Activated effector memory CD4-positive, alpha-beta T cell treated with Interleukin-2 at 50 U/mL for 16 hours (primary cell): ENCODE results near the gene IRF2.

Experiments used
- DNase-seq: peaks from one replicate; pipeline ENCODE4 v3.0.0-alpha.2; 2020

Gene IRF2

DNA sequence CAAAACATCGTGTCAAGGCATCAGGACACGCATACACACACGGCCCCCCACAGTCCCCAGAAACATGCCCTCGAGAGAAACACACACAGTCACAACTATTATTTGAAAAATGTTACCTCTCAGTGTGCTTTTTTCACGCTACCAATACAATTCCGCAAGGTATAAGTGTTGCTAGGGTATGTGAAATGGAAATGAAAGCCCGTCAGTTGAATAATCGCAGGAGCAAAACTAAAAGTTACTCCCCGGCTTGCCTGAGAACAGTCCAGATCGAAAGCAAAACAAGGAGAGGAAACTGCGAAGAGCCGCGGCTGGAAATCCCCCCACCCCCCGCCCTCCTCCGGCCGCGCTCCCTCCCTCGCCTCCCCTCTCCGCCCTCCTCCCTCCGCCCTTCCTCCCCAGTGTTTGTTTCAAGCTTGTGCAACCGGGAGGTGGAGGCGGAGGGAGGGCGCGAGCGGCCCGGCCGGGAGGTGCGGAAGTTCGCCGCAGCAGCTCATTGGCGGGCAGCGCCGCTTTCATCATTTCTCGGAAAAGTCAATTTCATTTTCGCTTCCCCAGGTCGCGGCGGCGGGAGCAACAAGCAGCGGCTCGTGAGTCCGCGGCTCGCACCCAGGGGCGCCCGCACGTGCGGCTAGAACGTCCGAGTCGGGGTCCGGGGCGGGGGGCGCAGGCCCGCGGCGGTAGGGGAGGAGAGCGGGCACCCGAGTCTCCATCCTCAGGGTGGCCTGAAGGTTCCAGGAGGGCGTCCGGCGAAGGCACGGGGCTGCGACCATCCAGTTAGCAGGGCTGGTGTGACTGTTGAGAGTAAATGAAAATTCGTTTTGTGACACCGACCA is at the start of gene IRF2:
IRF2 (minus strand) TSS at position 288 of the 833 bp plus-strand sequence. CDS start 45,486 bp downstream, outside the sequence.
- peak; percentile 95 for DNase-seq

DNA sequence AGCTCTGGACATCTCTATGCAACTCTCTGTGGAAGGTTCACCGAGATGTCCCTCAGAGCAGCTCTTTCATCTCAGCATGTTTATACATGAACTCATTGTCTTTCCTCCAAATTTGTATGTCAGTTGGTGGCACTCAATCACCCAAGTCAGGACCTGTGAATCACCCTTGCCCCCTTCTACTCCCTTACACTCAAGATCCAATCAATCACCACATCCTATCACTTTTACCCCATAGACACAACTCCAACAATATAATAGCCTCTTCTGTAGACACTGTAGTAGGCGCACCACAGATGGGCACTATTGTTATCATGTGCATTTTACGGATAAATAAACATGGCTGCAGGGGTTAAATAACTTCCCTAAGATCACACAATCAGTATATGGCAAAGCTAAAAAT is 41.3 kb upstream of the IRF2 start:
- DNase-seq = no peak

DNA sequence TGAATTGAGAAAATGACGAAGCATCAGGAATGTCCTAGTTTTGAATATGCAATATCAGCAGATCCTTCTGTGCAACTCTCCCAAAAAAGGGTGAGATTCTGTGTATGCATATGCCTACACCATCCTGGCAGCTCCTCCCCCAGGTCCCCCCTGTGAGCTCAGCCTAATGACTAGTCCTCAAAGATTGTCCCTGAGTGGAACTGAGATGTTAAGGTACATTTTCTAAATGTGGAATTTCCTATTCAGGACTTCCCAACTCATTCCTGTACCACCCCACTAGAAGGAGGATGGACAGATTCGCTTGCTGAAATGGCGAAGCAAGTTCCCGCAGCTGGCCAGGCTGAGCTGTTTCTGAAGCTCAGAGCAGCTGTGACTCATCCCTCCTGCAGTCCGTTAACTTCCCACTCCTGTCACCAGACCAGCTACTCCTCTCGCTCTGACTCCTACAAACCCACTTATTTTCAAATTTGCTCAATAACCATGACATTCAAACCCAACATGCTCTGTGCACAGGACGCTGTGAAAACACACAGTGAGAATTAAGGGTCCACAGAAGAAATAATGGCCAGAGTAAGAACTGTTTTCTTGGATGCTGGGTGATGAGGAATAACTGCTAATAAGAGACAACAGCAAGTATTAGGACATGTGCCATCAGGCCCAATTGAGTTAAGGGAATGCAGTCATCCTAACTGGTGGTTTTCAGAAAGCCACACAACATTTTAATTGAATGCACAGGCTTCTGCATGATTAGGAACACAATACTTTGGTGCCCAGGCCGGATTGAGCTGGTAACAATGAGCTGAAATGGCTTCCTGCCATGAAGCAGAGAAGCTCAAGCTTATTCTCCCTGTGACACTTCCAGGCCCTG is 40.0 kb upstream of the IRF2 start:
- no peak for DNase-seq

DNA sequence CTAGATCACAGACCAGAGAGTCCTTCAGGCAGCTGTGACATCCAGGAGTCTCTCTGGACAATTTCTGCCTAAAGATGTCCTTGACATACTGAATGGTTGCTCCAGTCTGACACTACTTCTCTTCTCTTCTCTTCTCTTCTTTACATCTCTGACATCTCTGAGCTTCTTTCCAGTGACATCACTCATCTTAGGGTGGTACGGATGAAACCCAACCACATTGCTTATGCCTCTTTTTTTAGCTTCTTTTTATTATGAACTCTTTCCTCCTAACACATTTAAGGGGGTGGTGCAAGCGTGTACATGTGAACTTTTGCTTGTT is 39.4 kb upstream of the IRF2 start:
- DNase-seq = no peak

DNA sequence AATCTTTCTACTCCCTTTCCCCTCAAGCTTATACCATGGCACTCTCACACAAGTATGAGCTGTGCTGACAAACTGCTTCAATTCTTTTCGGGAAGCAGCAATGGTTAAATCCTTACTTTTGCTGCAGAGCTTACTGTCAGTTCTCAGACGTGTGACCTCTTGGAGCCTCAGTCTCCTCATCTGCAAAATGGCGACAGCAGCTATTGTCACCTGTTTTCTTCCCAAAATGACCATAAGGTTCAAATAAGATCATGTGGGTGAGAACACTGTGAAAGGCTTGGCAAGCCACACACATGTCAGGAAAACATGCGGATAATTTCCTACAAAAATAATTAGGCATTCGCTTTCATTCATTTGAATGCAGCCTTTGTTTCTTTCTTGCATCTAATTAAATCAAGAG is 36.8 kb upstream of the IRF2 start:
- no peak for DNase-seq

DNA sequence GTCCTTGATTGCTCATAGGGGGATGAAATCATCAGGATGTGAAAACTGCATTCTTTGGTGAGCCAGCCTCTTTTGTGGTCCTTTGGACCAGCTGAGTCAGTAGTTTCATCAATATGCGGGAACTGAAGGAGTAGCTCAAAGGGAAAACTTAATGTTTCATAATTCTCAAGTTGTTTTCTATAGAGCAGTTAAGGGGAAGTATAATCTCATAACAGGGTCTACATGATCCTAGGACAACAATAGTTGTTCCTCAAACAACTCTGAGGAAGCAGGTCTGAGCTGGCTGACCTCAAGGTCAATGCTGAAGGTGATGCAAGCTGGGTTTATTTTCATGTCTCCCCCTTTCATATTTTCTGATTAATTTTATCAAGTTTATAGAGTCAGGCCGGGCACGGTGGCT is 36.1 kb upstream of the IRF2 start:
- no peak for DNase-seq

DNA sequence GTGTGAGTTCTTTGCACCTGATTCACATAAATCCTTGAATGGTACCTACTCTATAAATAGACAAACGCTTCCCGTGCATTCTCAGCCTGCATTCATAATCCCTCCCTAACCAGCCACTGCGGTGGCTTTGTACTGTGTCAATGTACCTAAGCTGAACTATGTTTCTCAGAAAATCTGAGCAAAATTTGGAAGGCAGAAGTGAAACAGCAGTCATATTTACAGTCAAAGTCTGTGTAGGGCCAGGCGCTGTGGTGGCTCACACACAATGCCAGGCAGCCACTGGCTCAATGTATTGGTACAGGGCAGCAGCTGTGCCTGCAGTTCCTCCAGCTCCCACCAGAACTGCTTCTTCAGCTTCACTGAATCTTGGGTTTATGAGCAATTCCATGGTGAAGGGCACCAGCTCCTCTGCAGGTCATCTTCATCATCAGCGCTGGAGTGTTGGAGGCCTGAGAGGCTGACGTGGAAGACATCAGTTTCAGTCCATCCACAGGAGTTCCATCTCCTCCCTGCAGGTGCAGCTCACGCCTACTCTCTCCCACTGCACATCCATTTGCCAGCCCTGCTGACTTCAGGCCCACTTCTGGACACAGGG is 32.3 kb upstream of the IRF2 start:
- DNase-seq = no peak

DNA sequence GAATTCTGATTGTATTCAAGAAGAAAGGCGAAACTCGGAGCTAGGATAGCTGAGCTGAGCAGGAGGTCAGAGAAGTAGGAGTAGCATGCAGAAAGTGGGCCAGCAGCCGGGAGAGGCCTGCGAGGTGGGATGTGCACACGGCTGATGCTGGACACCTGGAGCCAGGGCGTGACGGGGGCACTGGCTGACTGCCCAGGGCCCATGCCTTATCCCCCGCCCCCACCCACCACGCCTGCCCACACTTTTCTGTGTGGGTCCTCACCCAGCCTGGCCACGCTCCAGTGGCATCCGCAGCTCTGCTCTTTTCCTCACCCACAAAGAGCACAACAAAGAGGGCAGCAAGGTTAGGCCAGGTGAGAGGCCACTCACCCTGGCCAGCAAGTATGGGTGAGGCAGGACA is 30.0 kb upstream of the IRF2 start:
- no peak for DNase-seq

DNA sequence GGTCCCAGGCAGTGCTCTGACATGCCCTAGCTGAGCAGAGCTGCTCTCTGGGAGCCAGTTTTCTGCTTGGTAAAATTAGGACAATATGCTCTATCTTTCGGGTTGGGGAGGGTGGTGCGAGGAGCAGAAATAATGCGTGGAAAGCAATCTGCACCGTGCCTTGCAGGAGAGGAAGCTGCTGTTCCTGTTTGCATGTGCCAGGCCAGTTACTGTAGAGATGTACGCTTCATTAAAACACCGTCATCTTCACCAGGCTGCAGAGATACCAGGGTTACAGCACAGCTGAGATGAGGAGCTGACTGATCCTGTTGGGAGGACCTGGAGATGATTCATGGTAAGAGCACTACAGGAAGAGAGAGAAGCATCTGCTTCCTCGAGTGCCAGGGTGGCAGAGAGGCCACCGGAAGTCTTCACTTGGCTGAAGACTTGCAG is 29.5 kb upstream of the IRF2 start:
- no peak for DNase-seq

DNA sequence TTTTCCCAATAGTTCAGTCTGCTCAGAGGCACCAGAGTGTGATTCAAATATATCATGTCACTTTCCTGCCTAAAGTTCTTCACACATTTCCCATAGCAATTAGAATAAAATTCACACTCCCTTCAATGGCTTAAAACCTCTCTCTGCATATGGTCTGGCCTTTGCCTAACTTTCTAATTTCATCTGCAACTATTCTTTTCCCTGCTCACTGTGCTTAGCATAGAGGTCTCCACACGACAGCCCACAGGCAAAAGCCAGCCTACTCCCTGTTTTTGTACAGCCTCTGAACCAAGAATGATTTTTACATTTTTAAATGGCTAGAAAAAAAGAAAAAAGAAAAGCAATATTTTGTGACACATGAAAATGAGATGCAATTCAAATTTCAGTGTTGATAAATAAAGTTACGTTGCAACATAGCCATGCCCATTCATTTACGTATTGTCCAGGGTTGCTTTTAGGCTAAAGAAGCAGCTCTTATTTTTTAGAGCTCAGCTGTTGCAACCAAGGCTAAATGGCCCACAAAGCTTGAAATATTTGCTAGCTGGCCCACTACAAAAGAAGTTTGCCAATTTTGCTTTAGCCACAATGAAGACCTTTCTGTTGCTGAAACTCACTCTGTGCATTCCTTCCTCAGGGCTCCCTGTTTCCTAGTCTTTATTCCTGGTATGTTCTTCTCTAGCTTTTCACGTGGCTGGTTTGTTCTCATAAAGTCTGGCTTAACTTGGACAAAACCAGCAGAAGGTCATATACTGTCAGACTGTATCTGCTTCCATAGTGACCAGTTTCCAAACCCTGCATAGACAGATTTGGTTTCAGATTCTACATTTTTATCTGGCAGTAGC is 26.6 kb upstream of the IRF2 start:
- no peak for DNase-seq

DNA sequence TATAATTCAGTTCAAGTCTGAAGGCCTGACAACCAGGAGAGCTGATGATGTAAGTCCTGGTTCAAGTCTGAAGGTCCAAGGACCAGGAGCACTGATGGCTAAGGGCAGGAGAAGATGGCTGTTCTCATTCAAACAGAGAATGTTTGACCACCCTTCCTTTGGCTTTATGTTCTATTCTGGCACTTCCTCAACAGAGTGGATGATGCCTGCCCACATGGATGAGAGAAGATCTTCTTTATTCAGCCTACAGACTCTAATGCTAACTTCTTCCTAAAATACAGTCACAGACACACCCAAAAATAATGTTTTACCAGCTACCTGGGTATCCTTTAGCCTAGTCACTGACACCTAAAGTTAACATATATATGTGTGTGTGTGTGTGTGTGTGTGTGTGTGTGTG is 25.6 kb upstream of the IRF2 start:
- DNase-seq = no peak

DNA sequence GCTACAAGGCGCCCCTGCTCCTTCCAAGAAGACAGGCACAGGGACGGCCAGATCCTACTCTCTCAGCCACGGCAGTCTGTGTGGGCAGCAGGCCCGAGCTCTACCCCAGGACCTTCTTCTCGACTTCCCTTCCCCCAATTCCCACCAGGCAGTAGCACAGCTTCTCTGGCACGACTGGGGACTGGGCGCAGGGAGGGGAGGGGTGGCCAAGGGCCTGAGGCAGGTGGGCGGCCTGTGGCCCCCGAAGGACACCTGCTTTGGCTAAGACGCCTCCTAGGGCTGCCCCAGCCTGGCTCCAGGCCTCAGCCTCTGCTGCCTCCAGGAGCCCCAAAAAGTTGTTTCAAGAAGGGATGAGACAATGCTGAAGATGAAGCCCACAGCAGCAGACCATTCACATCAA is 24.2 kb upstream of the IRF2 start:
- no peak for DNase-seq

DNA sequence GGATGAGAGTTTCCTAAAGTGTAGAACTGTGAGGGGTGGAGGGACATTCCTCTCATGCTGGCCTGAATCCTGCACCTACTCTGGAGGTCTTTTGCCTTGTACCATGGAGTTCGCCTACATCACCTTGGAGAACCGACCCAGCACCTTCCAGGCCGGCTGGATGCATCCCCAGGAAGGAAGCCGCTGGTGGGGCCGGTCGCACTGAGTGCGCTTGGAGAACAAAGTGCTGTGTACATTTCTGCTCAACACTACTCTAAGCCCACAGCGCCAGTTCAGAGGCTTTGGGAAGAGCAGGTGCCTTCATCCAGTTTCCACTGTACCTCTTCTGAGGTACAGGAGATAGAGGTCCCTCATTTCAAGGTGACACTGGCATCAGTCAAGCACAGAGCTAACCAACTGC is 15.4 kb upstream of the IRF2 start:
- DNase-seq = no peak

DNA sequence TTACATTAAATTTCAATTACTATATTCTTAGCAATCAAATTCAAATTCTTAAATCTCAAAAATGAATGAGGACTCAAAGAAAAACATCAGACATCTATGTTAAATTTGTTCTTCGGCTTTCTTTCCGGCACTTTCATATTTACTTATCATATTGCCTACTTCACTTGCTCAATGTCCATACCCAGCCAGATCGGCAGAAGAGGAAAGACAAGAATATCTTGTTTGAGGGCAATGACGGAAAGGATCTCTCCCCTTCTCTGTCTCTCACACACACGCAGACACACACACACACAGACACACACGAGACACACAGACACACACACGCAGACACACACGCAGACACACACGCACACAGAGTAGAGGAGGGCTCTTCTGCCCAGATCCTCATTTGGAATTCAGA is 13.2 kb upstream of the IRF2 start:
- no peak for DNase-seq

DNA sequence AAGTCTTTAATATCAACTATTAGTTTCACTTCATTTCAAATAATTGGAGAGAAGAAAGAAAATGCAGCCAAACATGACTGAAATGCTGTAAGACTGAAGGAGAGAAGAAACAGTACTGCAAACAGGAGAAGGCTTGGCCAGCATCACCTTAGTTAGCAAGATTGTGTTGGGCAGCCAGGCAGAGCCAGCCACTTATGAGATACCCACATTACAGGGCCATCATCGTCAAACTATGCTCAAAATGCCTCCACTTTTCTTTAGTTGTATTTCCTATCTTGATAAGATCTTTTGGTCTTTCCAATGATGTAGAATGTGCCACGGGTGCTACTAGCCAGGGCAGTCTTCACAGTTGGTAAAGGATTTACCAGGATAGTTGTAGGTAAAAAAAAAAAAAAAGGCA is 10.9 kb upstream of the IRF2 start:
- no peak for DNase-seq

DNA sequence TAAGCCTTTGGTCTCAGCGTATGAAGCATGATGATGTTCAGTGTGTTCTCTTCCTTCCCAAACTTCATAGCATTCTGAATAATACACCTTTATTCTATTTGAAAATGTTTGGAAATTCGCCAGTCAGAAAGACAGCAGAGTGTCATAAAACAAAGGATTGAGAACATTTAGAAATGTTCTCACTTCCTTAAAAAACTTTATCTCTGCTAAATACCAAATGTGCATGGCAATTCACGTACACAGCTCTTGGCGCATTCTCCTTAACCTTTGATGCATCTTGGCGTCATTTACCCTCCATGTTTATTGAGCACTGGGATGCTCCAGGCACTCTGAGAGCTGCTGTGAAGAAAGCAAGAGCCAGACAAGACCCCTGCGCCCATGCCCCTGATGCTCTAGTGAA is 7.2 kb upstream of the IRF2 start:
- no peak for DNase-seq

DNA sequence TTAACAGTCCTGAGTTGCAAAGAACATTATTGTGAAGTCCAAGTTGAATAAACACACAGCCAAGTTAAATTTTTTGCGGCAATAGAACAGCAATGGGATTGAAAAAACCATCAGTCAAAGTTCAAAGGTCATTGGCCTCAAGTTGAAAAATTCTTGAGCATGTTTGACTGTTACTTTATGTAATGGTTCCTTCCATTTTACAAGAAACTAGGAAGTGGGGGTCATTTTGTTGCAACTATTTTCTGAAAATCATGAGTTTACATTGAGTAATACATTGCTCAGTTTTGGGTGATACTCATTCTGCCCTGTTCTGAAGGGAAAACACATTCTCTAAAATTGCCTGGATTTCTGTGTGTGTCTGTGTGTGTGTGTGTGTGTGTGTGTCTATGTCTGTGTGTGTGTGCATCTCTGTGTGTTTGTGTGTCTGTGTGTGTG is 5.2 kb upstream of the IRF2 start:
- DNase-seq = no peak

DNA sequence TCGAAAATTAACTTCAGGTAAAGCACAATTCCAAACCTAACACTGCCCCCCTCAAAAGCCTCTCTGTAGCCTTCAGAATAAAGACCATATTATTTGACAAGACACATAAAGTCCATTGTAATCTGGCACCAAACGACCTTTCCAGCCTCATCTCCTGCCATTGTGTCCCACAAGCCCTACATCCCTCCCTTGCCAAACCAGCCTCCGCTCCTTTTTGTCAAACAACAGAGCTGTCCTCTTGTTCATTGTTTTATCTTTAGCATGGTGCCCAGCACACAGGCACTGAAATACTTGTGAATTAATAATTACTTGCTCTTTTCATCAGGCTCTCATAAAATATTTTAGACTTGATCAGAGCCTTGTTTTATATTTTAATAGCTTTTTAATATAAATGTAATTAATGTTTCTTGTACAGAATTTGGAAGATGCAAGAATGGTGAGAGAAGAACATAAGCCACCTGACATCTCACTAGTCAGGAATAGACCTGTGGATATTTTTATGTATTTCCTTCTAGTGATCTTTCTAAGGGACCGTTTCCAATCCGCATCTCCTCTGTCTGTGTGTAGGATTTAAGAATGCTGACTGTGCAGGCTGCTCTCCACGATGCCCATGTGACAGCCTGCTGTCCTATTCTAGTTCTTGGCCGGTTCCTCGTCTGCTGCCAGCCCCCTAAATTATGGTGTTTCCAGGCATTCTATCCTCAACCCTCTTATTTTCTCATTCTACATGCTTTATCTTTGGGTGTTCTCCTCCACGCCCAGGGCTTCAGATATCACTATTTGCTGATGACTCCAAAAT is 3.0 kb upstream of the IRF2 start:
- no peak for DNase-seq

DNA sequence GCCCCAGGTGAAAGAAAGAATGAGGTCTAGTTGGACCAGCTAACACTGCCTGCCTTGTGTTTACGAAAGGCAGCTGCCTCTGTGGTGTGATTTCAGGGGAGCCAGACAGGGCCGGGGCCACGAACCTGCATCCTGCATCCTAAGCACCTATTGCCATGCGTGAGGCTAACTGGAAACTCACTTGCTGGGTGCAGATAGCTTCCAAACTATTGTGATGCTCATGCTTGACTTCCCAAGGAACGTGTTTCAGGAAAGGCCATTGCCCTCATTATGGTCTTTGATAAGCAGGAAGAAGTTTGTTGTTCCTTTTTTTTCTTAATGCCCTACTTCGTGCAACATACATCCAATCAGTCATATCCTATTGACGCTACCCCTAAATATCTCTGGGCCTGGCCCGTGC is 2.3 kb upstream of the IRF2 start:
- peak; percentile 23 for DNase-seq

DNA sequence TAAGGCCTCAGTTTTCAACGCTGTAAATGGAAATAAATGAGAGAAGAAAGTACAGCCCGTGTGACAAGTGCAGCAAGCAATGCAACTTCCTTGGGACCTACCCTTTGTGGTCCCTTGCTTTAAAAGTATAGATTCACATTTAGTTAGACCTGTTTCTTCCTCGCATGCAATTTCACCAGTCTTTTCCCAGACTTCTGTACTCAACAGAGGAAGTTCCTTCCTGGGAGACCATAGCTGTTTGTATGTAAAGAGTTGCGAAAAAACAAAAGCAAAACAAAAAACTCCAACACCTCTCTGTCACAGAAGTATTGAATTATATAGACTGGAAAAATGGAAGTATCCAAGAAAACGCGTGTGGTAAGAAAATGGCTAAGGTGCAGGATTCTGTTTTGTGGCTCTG is 1.1 kb upstream of the IRF2 start:
- no peak for DNase-seq

DNA sequence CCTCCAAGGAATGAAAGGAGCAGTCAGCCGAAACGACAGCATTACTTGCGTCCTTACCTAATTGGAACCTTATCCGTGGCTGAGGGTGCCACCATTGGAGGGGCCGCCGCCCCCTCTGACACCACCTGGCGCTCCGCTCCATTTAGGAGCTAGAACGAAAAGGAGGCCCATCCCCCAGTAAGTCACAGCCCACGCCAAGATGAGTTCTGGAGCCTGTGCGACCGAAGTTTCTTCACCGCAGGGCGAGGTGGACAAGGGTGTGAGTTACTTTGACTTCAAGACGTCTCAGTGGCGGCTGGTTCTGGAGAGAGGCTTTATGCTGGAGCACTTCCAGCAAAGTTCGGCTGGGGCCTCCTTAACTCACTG is 729 bp upstream of the IRF2 start:
- DNase-seq = no peak
